Neural crest cell (in vitro differentiated cells): ENCODE data around the gene PTPN20. TPM values are rescaled to one million over a fixed set of nuclear protein-coding genes. Genes with fewer than 3 reads are reported as not detected.

ENCODE experiments used
- DNase-seq: peaks from one replicate; pipeline ENCODE4 v3.0.0; 2021; ENCODE audit warnings: low read depth, mixed read lengths, low spot score
- H3K27ac Mint-ChIP-seq: one replicate; pipeline ENCODE4 v1.8.0; 2021; ENCODE audit warnings: mild to moderate bottlenecking, mixed read lengths; ENCODE audit not compliant: unreplicated experiment
- H3K27me3 Mint-ChIP-seq: 2 replicates; pipeline ENCODE4 v1.8.0; 2021; ENCODE audit warnings: low read depth, mild to moderate bottlenecking, mixed read lengths
- H3K36me3 Mint-ChIP-seq: 2 replicates; pipeline ENCODE4 v1.8.0; 2021; ENCODE audit warnings: low read depth, mild to moderate bottlenecking, mixed read lengths
- H3K4me1 Mint-ChIP-seq: 2 replicates; pipeline ENCODE4 v1.8.0; 2021; ENCODE audit warnings: mixed read lengths
- H3K4me3 Mint-ChIP-seq: one replicate; pipeline ENCODE4 v1.8.0; 2021; ENCODE audit warnings: mild to moderate bottlenecking, mixed read lengths
- H3K9me3 Mint-ChIP-seq: 2 replicates; pipeline ENCODE4 v1.8.0; 2021; ENCODE audit warnings: mixed read lengths
- total RNA-seq: library from RNA; stranded (reverse); gene quantifications from 2 replicates; pipeline ENCODE4 v1.2.1, GENCODE V29; 2021
- TF ChIP-seq, protein P1 (sequence below): fragments of 200-600 bp; sonication (generic); conservative IDR thresholded peaks from 2 replicates; pipeline ENCODE4 v1.5.0; 2021; ENCODE audit warnings: antibody characterized with exemption, mild to moderate bottlenecking

The PTPN20 gene
- total RNA-seq, 1 donor from 2014 or later: not detected

DNA sequence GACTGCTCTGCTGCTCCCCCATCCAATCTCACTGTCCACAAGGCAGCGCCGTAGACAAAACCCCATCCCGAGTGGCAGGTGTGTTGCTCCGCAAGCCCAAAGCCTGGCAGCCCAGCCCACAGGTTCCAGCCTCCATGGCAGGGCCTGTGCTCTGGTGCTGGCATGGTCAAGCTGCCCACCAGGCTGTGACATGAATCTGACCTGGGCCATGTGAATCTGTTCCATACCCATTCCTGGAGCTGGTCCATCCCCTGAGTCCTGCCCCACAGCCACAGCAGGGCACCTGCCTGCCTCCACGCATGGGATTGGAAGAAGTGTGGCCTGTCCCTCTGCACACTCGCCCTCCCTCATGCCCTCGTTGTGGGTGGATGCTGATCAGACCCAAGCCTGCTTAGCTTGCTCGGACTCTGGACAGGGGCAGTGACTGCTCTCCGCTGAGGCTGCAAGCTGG lies 128.8 kb downstream of the PTPN20 start:
- H3K36me3 Mint-ChIP-seq: no peaks in the 10 kb centered on the region
- peaks cover 3% of the 10 kb centered on the region for H3K4me1 Mint-ChIP-seq
- H3K9me3 Mint-ChIP-seq: no peaks in the 10 kb centered on the region
- no peak overlapping the region for H3K4me3 Mint-ChIP-seq
- H3K27me3 Mint-ChIP-seq: no peaks in the 10 kb centered on the region
- TF ChIP-seq, protein P1, sequence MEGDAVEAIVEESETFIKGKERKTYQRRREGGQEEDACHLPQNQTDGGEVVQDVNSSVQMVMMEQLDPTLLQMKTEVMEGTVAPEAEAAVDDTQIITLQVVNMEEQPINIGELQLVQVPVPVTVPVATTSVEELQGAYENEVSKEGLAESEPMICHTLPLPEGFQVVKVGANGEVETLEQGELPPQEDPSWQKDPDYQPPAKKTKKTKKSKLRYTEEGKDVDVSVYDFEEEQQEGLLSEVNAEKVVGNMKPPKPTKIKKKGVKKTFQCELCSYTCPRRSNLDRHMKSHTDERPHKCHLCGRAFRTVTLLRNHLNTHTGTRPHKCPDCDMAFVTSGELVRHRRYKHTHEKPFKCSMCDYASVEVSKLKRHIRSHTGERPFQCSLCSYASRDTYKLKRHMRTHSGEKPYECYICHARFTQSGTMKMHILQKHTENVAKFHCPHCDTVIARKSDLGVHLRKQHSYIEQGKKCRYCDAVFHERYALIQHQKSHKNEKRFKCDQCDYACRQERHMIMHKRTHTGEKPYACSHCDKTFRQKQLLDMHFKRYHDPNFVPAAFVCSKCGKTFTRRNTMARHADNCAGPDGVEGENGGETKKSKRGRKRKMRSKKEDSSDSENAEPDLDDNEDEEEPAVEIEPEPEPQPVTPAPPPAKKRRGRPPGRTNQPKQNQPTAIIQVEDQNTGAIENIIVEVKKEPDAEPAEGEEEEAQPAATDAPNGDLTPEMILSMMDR: no peak
- DNase-seq: no peak
- H3K27ac Mint-ChIP-seq: peak overlapping the region; percentile 71

DNA sequence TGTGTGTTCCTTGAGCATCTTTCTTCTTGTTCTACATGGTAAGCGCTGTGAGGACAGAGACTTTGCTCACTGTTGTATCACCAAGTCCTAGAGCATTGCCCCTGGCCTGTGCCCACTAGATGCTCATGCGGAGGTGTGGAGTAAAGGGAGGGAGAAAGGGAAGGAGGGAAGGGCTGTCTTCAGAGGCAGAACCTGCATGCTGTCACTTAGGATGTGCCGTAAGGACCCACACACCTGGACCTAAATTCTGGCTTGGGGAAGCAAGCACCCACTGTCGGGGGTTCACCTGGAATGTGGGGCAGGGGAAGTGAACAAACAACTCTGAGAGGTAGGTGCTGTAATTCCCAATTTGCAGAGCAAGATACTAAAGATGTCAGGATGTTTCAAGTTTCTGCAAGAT lies 129.5 kb downstream of the PTPN20 start:
- no peak for DNase-seq
- no peaks in the 10 kb centered on the region for H3K36me3 Mint-ChIP-seq
- TF ChIP-seq, protein P1: no peak
- no peaks in the 10 kb centered on the region for H3K27me3 Mint-ChIP-seq
- H3K27ac Mint-ChIP-seq: no peak overlapping the region
- peaks cover 3% of the 10 kb centered on the region for H3K4me1 Mint-ChIP-seq
- H3K9me3 Mint-ChIP-seq: no peaks in the 10 kb centered on the region
- H3K4me3 Mint-ChIP-seq: no peak overlapping the region

DNA sequence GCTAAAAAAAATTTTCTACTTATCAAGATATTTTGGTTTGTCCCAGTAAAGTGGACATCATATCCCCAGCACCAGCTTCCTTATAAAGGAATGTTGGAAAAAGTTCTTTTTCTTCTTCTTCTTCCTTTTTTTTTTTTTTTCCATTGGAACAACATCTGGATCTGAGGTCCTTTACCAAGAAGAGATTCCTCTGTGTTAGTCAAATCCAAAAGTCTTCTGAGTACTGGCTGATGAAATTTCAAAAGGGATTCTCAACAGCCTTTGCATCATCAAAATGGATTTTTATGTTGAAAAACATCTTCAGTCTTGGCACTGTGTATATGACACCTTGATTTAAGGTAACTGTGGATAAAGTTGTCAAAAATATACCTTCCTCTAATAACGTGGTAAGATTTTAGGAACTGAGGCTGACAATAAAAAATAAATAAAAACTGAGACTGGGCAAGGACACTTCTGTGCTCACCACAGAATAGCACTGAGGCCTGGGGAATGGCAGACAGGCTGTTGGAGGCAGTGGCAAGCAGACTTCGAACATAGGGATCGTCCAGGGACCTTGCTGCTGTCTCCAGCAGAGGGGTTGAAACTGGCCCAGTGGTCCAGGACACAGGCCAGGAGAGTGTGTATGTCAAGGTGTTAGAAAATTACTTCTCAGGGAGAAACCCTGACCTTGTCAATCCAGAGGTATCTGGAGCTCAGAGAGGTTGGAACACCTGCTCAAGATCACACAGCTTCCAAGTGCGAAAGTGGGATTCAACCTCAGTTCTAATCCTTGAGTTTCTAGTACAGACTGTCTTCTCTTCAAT lies 130.4 kb downstream of the PTPN20 start:
- Mint-ChIP-seq H3K9me3 (no peaks in the 10 kb centered on the region), H3K27ac (no peak overlapping the region), H3K36me3 (no peaks in the 10 kb centered on the region), H3K27me3 (no peaks in the 10 kb centered on the region), H3K4me1 (peaks cover 3% of the 10 kb centered on the region), H3K4me3 (no peak overlapping the region)
- DNase-seq: no peak
- TF ChIP-seq, protein P1: no peak

DNA sequence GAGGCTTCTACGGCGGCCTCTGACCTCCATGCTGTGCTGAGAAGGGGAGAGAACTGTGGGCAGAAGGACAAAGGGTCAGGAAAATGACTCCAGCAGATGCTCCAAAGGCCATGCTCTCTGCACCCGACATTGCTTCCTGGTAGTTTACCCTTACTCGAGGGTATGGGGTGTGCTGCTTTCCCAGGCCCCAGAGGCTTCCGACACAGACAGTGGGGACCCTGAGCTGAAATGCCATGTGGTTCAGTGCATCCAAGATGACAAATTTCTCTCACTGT lies 130.9 kb downstream of the PTPN20 start:
- TF ChIP-seq, protein P1: no peak
- no peaks in the 10 kb centered on the region for H3K36me3 Mint-ChIP-seq
- H3K27ac Mint-ChIP-seq: no peak overlapping the region
- no peaks in the 10 kb centered on the region for H3K27me3 Mint-ChIP-seq
- peaks cover 3% of the 10 kb centered on the region for H3K4me1 Mint-ChIP-seq
- DNase-seq: no peak
- no peak overlapping the region for H3K4me3 Mint-ChIP-seq
- H3K9me3 Mint-ChIP-seq: no peaks in the 10 kb centered on the region

DNA sequence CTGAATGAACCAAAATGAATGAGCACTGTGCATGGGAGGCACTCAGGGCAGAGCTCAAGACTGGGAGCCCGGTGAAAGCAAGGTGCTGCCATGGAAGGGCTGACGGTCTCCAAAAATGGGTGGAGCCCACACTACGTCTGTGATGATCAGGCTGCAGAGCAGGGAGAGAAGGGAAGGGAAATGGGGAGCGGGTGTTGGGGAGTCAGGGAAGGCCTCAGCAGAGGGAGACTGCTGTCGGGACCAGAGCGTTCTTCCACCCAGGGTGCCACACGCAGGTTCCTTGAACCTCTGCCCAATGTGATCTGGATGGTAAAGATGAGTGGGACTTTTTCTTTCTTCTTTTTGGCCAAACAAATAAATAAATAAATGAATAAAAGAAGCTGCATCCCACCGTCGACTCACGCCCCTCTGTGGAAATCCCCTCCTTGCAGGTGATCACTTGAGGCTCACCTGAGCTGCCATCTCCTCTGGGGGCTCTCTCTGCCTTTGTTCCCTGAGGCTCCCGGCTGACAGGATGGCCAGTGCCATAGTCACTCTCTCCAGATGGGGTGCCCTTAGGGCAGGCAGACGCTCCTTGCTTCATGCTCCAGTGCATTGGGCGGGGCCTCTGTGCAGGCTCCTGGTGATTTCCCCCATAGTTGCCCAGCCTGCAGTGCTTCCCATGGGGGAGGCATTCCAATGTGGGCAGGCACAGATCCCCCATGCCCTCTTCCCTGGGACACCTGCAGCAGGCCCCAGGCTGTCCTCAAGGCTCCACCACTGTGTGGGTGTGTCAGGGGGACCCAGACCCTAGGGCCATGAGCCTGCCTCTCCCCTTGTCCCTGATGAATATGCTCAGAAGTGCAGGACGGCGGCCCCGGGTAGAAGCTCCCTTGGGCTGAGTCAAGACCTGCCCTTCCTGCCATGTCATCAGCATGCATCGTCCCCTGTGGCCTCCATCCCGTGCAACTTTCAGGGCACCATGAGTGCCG lies 131.8 kb downstream of the PTPN20 start:
- H3K9me3 Mint-ChIP-seq: no peaks in the 10 kb centered on the region
- H3K4me3 Mint-ChIP-seq: no peak overlapping the region
- TF ChIP-seq, protein P1: no peak
- no peaks in the 10 kb centered on the region for H3K27me3 Mint-ChIP-seq
- no peak overlapping the region for H3K27ac Mint-ChIP-seq
- no peaks in the 10 kb centered on the region for H3K36me3 Mint-ChIP-seq
- peaks cover 3% of the 10 kb centered on the region for H3K4me1 Mint-ChIP-seq
- no peak for DNase-seq
